ENCODE measurements around the gene GTPBP4.
A peak's percentile ranks its signal among the peaks of the same experiment; 100 is the strongest.
"Not testable (repeated sequence)": the region's sequence is repeated elsewhere in the genome, so short reads cannot be mapped to it uniquely, and the experiment has no call there.

The GTPBP4 gene

GRCh38 chr10:1034758-1035157 lies 46.5 kb downstream of the GTPBP4 start:
- no peak for DNase-seq

- DNase-seq = no peak
These were observed 47.0 kb downstream of the GTPBP4 start for GRCh38 chr10:1035201-1035600.

GRCh38 chr10:1036341-1036791 lies 48.1 kb downstream of the GTPBP4 start:
- DNase-seq = peak in 1 of 2 experiments; percentile 49

GRCh38 chr10:1037098-1037497 lies 48.9 kb downstream of the GTPBP4 start:
- no peak for DNase-seq

- DNase-seq = not testable (repeated sequence)
These were observed 50.5 kb downstream of the GTPBP4 start for GRCh38 chr10:1038769-1039168.

GRCh38 chr10:1040133-1040532 lies 51.9 kb downstream of the GTPBP4 start:
- no peak for DNase-seq

GRCh38 chr10:1041514-1041913 lies 53.3 kb downstream of the GTPBP4 start:
- no peak for DNase-seq

GRCh38 chr10:1043532-1043995 lies 55.3 kb downstream of the GTPBP4 start:
- no peak for DNase-seq

GRCh38 chr10:1044146-1044545 lies 55.9 kb downstream of the GTPBP4 start:
- no peak for DNase-seq

GRCh38 chr10:1044964-1045363 lies 56.7 kb downstream of the GTPBP4 start:
- no peak for DNase-seq

GRCh38 chr10:1045415-1045814 lies 57.2 kb downstream of the GTPBP4 start:
- DNase-seq = no peak

- DNase-seq = no peak
These were observed 59.7 kb downstream of the GTPBP4 start for GRCh38 chr10:1047937-1048336.

- DNase-seq = peak in 1 of 2 experiments; percentile 79
These were observed 60.1 kb downstream of the GTPBP4 start for GRCh38 chr10:1048349-1048731.

GRCh38 chr10:1048732-1049424 lies 60.6 kb downstream of the GTPBP4 start, which contains the start of gene IDI1:
Gene IDI1, minus strand, starts transcription at chr10:1049119. Its CDS starts 116 bp downstream, at chr10:1049003.
- peak; percentile 95 to 96 for DNase-seq

- DNase-seq = no peak
These were observed 61.3 kb downstream of the GTPBP4 start for GRCh38 chr10:1049425-1049958.

GRCh38 chr10:1050145-1050544 lies 61.9 kb downstream of the GTPBP4 start:
- no peak for DNase-seq

- no peak for DNase-seq
These were observed 62.3 kb downstream of the GTPBP4 start for GRCh38 chr10:1050554-1050953.

- no peak for DNase-seq
These were observed 66.5 kb downstream of the GTPBP4 start for GRCh38 chr10:1054684-1055083.

GRCh38 chr10:1056326-1057105 lies 68.3 kb downstream of the GTPBP4 start, which contains the start of gene WDR37:
Gene WDR37, plus strand, starts transcription at chr10:1056385. Its CDS starts 15,771 bp downstream, at chr10:1072156.
- DNase-seq = peak; percentile 82 to 91

GRCh38 chr10:1057106-1057657 lies 68.9 kb downstream of the GTPBP4 start:
- DNase-seq = no peak

- no peak for DNase-seq
These were observed 69.8 kb downstream of the GTPBP4 start for GRCh38 chr10:1058017-1058416.

GRCh38 chr10:1059902-1060301 lies 71.7 kb downstream of the GTPBP4 start:
- no peak for DNase-seq

All from stimulated activated CD4-positive, alpha-beta T cell treated with anti-CD3 and anti-CD28 coated beads, Interleukin-4, amount 100 ng/mL, for 4 hours (primary cell).